Raji (cell line): ENCODE measurements around the gene CRB1.

ENCODE experiments used
- POLR2A ChIP-seq: IDR thresholded peaks from 2 replicates; pipeline ENCODE4 v1.6.1; 2011; ENCODE audit warnings: low read depth, low read length, control low read depth; ENCODE audit not compliant: insufficient read depth

The CRB1 gene

DNA sequence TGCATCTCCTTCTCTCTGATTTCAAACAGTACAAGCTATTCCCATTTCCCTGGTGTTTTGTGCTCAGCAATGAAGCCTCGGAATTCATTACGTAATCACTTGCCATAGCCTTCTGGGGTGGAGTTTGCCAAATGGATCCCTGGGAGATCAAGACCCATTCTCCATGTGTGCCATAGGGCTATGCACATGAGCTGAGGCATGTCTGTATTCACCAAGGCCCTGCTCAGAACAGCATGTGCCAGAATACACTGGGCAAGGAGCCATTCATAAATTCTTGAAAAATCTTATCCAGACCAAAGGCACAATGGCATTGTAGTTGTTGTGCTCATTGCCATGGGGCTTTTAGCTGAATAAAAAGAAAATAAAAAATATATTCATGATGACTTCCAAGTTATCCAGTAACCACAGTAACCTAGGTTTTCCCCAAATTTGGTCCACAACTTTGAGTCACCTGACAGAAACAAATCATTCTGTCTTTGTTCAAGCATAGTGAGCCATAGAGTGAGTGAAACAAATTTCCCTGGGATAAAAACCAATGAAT is 53.0 kb downstream of the CRB1 start:
- TF ChIP-seq POLR2A = no peak

GRCh38 chr1:197321811-197322210 is 53.8 kb downstream of the CRB1 start:
- no peak for TF ChIP-seq POLR2A

DNA sequence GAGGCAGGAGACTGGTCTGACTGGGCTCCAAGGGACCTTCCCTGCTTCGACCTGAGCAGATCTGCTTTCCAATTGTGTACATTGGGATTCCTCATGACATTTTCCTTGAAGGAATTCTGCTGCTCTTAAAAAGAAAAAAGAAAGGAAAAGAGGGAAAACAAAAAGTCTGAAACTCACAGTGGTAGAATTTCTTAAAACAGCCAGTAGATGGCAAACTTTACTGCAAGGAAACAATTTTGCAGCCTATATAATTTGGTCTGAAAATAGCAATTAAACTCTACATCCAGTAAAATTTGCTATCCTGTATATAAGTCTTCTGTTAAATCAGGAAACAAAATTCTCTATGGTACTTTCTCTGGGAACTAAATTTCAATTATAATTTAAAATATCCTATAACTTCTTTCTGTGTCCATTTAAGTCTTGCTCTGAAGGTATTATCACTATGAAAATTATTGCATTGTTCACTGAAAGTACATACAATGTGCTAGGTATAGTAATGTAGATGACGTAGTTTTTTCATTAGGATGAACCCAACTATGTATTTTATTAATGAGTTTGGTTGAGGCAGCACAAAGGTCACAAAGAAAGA is 59.8 kb downstream of the CRB1 start:
- no peak for TF ChIP-seq POLR2A

DNA sequence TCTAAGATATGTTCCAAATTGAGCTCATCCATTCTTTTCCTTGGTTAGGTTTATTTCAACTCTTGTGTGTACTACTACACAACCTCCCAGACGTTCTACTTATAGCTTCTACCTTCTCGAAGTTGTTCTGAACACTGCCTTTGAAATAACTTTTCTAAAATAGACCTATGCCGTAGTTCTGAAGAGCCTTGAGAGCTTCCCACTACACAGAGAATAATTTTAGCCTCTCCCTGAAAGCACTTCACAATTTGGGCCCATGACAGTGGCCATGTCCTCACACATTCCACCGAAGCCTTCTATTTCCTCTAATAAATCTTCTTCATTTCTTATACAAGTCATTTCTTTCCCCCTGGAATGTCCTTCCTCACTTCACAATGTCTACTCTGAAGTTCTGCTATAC is 62.2 kb downstream of the CRB1 start:
- TF ChIP-seq POLR2A = no peak

GRCh38 chr1:197331565-197331964 is 63.5 kb downstream of the CRB1 start:
- no peak for TF ChIP-seq POLR2A

GRCh38 chr1:197333041-197333440 is 65.0 kb downstream of the CRB1 start:
- TF ChIP-seq POLR2A = no peak

DNA sequence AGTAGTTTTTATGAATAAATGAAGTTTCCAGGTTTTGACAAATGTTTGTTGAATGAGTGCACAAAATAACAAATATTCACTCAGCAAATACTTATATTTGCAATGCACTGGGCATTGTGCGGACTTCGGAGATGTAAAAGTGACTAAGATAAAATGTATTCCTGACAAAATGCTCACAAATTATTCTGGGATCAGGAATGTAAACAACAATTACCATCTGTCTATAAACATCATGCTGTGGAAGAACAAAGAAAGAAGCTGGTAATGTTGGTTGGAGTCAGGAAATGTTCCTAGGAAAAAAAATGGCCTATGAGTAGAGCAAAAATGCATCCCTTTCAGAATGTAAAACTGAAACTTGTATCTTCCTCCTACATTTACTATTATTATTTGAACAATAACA is 68.5 kb downstream of the CRB1 start:
- TF ChIP-seq POLR2A = no peak

- no peak for TF ChIP-seq POLR2A
Observed at GRCh38 chr1:197339106-197340060, 71.3 kb downstream of the CRB1 start.

GRCh38 chr1:197341626-197342025 is 73.6 kb downstream of the CRB1 start:
- TF ChIP-seq POLR2A = no peak

DNA sequence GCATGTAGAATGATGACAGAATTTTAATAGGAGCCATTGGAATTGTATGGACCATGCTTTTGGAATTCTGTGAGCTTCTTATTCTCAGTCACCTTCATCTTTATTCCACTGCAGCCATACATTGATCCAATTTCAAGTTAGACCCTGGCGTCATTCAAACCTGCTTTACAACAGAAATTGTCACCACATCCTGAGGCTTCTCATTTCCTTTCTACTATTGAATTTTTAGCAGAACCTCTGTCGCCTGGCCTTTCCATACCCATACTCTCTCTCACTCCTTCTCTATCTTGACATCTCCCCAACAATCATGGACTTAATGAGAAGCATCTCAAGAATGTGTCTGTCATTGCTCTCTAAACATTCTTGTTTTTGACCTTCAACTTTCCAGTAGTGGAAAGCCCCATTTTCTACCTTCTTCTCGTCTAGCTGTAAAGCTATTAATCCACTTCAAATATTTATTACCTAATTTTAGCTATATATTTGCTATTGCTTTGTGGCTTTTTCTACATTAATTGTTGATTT is 74.1 kb downstream of the CRB1 start:
- no peak for TF ChIP-seq POLR2A

DNA sequence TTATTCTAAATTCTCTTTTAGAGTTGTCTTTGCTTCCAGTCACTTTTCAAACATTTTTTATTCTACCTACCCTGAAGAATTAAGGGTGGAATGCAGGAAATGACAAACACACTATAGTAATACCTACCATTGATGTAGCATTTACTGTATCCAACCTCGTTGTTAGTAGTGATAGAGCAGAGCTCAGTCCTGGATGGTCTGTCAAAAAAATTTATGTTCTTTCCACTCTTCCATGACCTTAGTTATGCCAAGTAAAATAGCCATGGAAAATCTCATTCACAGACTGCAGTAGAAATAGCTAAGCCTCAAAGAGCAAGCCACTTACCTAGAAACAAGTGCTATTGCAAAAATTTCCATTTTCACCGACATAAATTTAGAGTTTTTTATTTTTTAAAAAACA is 74.6 kb downstream of the CRB1 start:
- no peak for TF ChIP-seq POLR2A

DNA sequence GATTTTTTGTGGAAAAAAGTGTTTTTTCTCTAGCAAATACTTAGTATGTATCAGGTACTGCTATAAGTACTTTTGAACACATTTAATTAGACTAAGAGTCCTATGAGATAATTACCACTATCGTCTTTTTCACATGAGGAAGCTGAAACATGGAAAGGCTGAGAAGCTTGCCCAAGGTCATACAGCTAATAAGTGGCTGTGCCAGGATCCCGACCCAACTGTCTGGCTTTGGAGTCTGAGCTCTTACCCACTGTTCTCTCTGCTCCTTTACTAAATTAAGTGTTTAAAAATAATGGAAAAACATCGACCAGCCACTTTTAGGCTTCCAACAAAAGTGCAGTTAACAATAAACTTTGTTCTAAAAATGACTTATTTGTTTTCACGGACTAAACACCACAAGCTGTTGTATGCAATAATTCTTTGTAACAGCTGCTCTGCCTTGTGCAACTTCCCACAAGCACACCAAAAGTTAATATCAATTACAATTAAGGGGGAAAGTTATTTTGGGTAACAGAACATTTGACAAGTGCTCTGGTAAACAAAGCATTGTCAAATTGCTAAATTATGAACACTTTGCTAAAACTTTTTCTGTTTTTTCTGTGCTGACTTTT is 75.7 kb downstream of the CRB1 start:
- no peak for TF ChIP-seq POLR2A

- TF ChIP-seq POLR2A = no peak
Observed at GRCh38 chr1:197351821-197352440, 83.9 kb downstream of the CRB1 start.

DNA sequence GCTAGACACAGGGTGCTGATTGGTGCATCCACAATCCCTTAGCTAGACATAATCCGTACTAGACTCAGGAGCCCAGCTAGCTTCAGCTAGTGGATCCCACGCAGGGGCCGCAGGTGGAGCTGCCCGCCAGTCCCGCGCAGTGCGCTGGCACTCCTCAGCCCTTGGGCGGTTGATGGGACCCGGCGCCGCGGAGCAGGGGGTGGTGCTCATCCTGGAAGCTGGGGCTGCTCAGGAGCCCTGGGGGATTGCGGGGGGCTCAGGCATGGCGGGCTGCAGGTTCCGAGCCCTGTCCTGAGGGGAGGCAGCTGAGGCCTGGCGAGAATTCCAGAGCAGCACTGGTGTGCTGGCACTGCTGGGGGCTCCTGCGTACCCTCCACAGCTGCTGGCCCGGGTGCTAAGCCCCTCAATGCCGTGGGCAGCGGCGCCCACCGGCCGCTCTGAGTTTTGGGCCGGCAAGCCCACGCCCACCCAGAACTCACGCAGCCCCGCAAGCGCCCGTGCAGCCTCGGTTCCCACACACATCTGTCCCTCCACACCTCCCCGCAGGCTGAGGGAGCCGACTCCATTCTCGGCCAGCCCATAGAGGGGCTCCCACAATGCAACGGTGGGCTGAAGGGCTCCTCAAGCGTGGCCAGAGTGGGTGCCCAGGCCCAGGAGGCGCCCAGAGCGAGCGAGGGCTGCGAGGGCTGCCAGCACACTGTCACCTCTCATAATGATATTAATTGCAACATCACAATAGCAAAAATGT is 87.4 kb downstream of the CRB1 start:
- no peak for TF ChIP-seq POLR2A
